Measurements from ENCODE around the gene TBC1D10B. TPM values are rescaled to one million over a fixed set of nuclear protein-coding genes. Genes with fewer than 3 reads are reported as not detected.
A peak's percentile ranks its signal among the peaks of the same experiment; 100 is the strongest.

The TBC1D10B gene
- total and polyA plus RNA-seq, 12 donors: 17.0 to 67.7 (median 44.2) TPM

DNA sequence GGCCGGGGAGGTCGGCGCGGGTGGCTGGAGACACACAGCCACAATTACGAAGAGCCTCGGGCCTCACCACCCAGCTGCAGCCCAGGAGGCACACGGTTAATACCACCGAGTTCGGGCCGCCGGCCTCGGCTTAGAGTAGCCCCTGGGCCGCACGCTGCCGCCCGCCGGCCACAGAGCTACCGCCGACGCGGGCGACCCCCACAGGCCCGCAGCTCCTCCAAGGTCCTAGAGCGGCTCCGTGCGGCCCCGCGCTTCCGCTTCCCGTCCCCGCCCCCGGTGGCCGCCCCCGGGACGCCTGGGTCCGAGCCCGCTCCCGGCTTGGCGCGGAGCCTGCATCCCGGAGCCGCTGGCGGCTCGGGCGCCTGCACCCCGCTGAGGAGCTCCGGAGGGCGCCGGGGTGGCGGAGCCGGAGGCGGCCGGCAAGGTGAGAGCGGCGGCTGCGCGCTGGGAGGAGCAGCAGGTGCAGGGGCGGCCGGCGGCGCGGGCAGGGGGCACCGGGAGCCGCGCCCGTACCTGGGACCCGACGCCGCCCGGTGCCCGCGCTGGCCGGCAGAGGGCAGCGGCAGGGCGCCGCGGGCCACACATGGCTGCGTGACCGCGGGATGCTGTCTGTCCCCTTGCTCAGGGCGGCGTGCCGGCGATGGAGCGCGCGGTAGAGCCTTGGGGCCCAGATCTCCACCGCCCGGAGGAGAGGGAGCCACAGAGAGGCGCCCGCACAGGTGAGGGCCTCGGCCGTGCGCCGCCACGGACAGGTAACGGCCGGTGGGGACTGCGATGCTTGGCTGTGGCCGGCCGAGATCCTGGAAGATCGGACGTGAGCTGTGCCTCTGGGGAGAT is 25.1 kb upstream of the TBC1D10B start, which contains the start of gene ZNF48:
Gene ZNF48, plus strand, starts transcription at position 266 of the 837 bp plus-strand sequence. Its CDS starts 375 bp downstream, at position 641.
- intact Hi-C loops (cut with DNase I): no loop called here
- Histone ChIP-seq H3K9me3 (replicated peaks in 1 of 3) (no peaks in the 10 kb centered on the region), H3K4me1 (replicated peaks in 1 of 2) (peaks cover 13 to 25% of the 10 kb centered on the region in 2 donors), H3K36me3 (replicated peaks in 1 of 2) (peaks cover 0 to 17% of the 10 kb centered on the region in 2 donors), H3K27me3 (no peaks in the 10 kb centered on the region), H3K4me3 (peak within 1 kb of the TSS in 3 of 4 donors; percentile 38 to 100 (median 71)), H3K27ac (peak within 1 kb of the TSS; percentile 75 to 91 (median 88))
- DNase-seq: peak; percentile 87 to 93 (median 90)
- 1% methylated on average over 15 to 103 of the region's 103 CpGs for WGBS, 4 donors
- TF ChIP-seq, protein P1, sequence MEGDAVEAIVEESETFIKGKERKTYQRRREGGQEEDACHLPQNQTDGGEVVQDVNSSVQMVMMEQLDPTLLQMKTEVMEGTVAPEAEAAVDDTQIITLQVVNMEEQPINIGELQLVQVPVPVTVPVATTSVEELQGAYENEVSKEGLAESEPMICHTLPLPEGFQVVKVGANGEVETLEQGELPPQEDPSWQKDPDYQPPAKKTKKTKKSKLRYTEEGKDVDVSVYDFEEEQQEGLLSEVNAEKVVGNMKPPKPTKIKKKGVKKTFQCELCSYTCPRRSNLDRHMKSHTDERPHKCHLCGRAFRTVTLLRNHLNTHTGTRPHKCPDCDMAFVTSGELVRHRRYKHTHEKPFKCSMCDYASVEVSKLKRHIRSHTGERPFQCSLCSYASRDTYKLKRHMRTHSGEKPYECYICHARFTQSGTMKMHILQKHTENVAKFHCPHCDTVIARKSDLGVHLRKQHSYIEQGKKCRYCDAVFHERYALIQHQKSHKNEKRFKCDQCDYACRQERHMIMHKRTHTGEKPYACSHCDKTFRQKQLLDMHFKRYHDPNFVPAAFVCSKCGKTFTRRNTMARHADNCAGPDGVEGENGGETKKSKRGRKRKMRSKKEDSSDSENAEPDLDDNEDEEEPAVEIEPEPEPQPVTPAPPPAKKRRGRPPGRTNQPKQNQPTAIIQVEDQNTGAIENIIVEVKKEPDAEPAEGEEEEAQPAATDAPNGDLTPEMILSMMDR (IDR thresholded peaks at IDR 0.05): peak in 4 of 6 experiments; percentile 25 to 62 (median 52)
- TF ChIP-seq POLR2A (IDR thresholded peaks at IDR 0.05): peak in 1 of 2 donors; percentile 50

DNA sequence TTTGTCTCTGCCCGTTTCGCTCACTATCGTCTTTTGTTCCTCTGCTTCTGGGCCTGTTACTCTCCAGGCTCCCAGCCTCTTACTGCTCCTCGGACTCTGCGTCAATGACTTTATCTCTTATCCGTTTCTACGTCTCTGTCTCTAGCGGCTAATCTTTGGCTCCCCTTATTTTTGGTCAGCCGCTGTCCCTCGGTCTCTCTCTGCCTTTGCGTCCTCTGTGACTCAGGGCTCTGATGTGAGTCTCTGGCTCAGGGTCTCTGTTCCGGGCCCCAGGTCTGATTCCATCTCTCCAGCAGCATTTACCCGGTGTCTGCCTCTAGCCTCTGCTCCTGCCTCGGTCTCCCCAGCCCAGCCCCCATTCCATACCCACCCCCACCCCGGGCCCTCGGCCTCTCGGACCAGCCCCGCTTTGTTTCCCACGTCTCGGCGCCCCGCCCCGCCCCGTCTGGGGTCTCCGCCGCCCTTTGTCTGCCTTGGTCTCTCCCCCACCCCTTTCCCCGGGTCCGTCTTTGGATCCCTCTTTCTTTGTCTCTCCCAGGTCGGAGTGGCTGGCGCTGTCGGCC is 24.4 kb upstream of the TBC1D10B start:
- peak in 3 of 7 donors; percentile 56 to 75 (median 70) for DNase-seq
- H3K27ac ChIP-seq: peak overlapping the region; percentile 75 to 91 (median 88)
- TF ChIP-seq POLR2A (IDR thresholded peaks at IDR 0.05): peak in 1 of 2 donors; percentile 42
- TF ChIP-seq, protein P1 (IDR thresholded peaks at IDR 0.05): no peak
- peaks cover 13 to 23% of the 10 kb centered on the region in 2 donors for H3K4me1 ChIP-seq (replicated peaks in 1 of 2)
- H3K36me3 ChIP-seq (replicated peaks in 1 of 2): peaks cover 0 to 17% of the 10 kb centered on the region in 2 donors
- WGBS, 4 donors: 6 to 8% (median 7%) methylated on average over 28 to 31 of the region's 31 CpGs
- intact Hi-C loops (cut with DNase I): no loop called here
- no peaks in the 10 kb centered on the region for H3K9me3 ChIP-seq (replicated peaks in 1 of 3)
- no peaks in the 10 kb centered on the region for H3K27me3 ChIP-seq
- peak overlapping the region in 3 of 4 donors; percentile 38 to 100 (median 71) for H3K4me3 ChIP-seq

DNA sequence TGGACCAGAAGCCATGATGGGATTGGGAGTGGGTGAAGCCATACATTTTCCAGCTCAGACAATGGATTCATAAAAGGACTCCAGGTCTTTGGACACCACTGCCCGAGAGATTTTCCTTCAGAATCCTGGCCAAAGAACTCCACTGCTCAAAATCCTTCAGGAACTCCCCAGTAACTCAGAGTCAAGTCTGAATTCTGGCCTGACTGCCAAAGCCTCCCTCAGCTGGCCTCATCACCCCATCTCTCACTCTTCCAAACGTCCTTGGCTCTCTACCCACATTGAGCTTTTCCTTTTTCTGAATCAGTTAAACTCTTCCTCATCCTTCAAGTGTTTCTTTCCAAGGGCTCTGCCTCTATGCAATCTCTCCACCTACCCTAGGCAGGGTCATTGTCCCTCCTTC is 13.2 kb upstream of the TBC1D10B start:
- intact Hi-C loops (cut with DNase I): no loop called here
- TF ChIP-seq, protein P1 (IDR thresholded peaks at IDR 0.05): no peak

DNA sequence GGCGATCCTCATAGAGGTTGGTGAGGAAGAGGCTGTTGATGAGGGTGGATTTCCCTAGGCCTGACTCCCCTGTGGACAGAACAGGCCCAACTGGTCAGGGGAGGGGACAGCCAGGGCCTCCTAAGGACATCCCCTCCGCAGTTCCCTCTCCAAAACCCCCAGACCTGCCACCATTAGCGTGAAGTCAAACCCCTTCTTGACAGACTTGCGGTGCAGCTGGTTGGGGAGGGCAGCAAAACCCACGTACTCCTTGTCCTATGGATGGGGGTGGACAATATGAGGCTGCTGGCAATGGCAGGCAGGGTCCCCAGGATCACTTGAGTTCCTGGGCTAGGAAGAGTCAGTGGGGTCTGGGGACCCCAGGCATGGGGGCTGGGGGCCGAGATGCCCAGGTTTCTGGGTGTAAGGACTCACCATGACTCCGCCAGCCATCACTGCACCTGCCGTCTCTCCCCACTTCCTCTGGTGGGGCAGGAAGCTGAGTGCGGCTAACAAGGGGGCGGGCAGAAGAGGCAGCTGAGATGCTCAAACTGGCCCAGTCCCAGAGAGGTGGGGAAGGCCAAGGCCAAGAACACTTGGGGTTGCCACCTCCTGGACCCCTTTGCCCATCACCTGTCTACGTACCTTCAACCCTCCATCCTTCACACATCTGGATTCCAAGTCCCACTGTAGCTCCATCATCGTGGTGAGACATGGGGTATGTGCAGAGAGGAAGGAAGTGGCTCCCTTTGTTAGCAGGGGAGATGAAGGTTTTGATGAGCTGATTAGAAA is 12.0 kb upstream of the TBC1D10B start, which contains the start of gene SEPTIN1:
Gene SEPTIN1, minus strand, starts transcription at position 451 of the 771 bp plus-strand sequence. Its CDS starts 19 bp downstream, at position 432.
- no peak for DNase-seq
- H3K27ac ChIP-seq: no peak within 1 kb of the TSS

More for the DNA sequence above, 13.2 kb upstream of the TBC1D10B start:
- H3K36me3 ChIP-seq (replicated peaks in 1 of 2): no peaks in the 10 kb centered on the region
- H3K4me3 ChIP-seq: no peak overlapping the region
- WGBS, 4 donors: 4 to 32% (median 21%) methylated on average over 2 of the region's 2 CpGs
- no peak for DNase-seq
- peaks cover 5 to 9% of the 10 kb centered on the region in 2 donors for H3K4me1 ChIP-seq (replicated peaks in 1 of 2)
- no peaks in the 10 kb centered on the region for H3K27me3 ChIP-seq
- no peak overlapping the region for H3K27ac ChIP-seq
- H3K9me3 ChIP-seq (replicated peaks in 1 of 3): no peaks in the 10 kb centered on the region

More for the DNA sequence above, 12.0 kb upstream of the TBC1D10B start, which contains the start of gene SEPTIN1:
- Histone ChIP-seq H3K4me3 (no peak within 1 kb of the TSS), H3K36me3 (replicated peaks in 1 of 2) (no peaks in the 10 kb centered on the region), H3K27me3 (no peaks in the 10 kb centered on the region), H3K4me1 (replicated peaks in 1 of 2) (peaks cover 8 to 15% of the 10 kb centered on the region in 2 donors), H3K9me3 (replicated peaks in 1 of 3) (no peaks in the 10 kb centered on the region)
- TF ChIP-seq POLR2A (IDR thresholded peaks at IDR 0.05): no peak
- TF ChIP-seq, protein P1 (IDR thresholded peaks at IDR 0.05): no peak
- WGBS, 4 donors: 48 to 69% (median 65%) methylated on average over 5 to 12 of the region's 12 CpGs
- intact Hi-C loops (cut with DNase I): no loop called here

Data from adrenal gland (tissue), 12 donors.